Measurements from ENCODE around the gene ADCK1. TPM values are rescaled to one million over a fixed set of nuclear protein-coding genes. Genes with fewer than 3 reads are reported as not detected.

ADCK1 gene
- total RNA-seq, 2 donors from 2014 or later: 2.3 to 3.1 TPM

Other genes starting within 250 kb of the ADCK1 start
- 10 to 100 TPM; 18.4 to 20.6 TPM for gene SPTLC2, start 183.5 kb upstream of the ADCK1 start, total RNA-seq
- gene ALKBH1, start 92.1 kb upstream of the ADCK1 start, total RNA-seq: 10 to 100 TPM; 18.1 to 18.7 TPM
- gene SLIRP, start 92.0 kb upstream of the ADCK1 start, total RNA-seq: 10 to 100 TPM; 60.5 to 63.3 TPM
- 100 to 1,000 TPM; 125 to 142 TPM for gene SNW1, start 39.0 kb upstream of the ADCK1 start, total RNA-seq